HG02973 (cell line): Measurements from ENCODE around the gene PROP1.
"Not testable (repeated sequence)": the region's sequence is repeated elsewhere in the genome, so short reads cannot be mapped to it uniquely, and the experiment has no call there.

Experiments
- ATAC-seq: cut with Tn5 transposase; IDR thresholded peaks from one replicate; pipeline ENCODE4 v1.9.1; 2021; ENCODE audit warnings: moderate library complexity; ENCODE audit not compliant: unreplicated experiment

The PROP1 gene

GRCh38 chr5:177995691-177996595 lies at the start of gene PROP1:
Gene PROP1, minus strand, starts transcription at chr5:177996242. Its CDS starts 309 bp downstream, at chr5:177995933.
- ATAC-seq = no peak

DNA sequence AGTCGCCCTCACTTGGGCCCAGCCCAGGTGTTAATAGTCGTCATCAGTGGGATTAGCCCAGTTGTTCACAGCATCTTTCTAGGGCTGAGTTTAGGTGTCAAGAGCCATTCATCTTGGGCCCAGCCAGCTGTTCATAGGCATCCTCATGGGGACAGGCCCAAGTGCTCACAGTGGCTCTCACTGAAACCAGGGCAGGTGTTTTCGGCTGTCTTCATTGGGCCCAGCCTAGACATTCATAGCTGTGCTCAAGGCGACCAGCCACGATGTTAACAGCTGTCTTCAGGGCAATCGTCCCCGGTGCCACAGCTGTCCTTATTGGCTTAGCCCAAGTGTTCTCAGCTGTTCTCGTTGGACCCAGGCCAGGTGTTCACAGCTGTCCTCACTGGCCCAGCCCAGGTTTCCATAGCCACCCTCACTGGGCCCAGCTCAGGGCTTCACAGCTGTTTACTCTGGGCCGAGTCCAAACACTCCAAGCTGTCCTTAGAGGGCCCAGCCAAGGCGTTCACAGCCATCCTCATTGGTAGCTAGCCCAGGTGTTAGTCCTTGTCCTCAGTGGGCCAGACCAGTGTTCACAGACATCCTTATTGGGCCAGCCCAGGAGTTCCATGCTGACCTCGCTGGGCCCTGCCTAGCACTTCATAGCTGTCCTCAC lies 23.5 kb upstream of the PROP1 start:
- ATAC-seq = not testable (repeated sequence)

DNA sequence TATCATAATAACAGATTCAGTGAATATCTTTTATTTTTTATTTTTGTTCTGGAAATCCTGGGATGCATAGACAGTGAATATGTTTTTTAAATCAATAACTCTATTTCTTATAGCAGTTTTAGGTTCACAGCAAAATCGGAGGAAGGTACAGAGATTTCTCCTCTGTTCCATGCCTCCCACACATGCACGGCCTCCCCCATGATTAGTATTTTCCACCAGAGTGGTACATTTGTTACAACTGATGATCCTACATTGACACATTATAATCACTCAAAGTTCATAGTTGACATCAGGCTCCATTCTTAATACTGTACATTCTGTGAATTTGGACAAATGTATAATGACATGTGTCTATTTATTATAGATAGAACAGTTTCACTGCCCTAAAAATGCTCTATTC lies 16.7 kb upstream of the PROP1 start:
- ATAC-seq = not testable (repeated sequence)

DNA sequence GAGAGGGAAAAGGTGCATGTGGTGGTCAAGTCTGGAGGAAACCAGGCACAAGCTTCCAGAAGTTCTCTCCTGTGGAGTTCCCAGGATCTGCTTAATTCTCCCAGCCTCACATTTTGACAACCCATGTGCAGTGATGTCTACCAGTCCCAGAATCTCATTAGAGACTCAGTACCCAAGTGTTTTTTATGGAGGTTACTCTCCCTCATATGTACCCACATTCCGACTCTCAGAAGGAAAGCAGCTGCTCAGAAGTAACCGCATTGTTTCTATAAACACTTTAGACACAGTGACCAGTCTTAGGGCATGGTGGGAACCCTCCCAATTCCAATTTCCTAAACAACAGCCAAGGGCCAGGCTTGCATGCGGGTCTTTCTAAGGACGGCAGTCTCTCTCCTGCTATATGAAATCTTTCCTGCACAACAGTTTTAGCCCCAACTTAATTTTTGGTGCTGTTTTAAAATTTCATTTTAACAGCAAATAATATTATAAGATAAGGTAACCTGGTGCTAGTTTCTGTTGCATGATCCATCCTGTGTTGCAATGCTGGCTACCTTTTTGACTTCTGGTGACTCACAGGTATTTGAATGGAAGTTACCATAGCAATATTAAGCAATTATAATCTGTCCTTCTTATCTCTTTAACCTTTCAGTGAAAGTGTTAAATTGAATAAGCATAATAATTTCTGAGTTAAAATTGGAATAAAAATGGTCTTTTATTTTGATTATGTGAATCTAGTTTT lies 15.9 kb upstream of the PROP1 start:
- not testable (repeated sequence) for ATAC-seq

GRCh38 chr5:178007272-178007671 lies 11.2 kb upstream of the PROP1 start:
- not testable (repeated sequence) for ATAC-seq

GRCh38 chr5:178006536-178007231 lies 10.6 kb upstream of the PROP1 start:
- peak; percentile 79 for ATAC-seq

DNA sequence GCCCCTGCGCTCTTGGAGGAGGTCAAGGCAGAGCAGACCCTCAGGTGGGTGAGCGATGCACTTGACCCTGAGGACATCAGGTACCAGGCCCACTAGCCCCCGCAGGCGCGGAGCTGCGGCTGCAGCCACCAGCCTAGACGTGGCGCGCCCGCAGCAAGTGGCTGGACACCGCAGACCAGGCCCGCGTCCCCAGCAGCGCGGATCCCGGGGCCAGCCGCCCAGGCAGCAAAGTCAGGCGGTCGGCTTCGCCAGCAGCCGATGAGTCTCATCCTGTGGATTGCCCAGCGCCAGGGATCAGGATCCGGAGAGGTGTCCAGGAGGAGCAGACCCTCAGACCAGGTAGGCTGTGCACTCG lies 10.1 kb upstream of the PROP1 start:
- ATAC-seq = peak; percentile 19

DNA sequence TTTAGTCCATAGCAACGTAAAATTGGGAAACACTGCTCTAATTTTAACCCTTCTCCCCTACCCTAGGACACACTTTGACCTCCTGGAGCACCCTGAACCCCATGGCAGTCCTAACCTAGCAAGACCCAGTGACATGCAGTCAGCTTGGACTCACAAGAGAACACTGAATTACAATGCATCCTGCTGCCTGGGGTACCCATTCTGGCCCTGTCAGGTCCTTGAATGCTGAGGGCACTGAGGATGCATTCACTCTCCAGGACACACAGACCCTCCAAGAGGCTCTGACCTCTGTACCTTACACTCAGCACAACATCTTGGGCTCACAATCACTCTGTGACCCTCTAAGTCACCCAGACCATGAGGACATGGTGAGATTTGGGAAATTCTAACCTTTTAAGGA lies 1.8 kb upstream of the PROP1 start:
- no peak for ATAC-seq

GRCh38 chr5:177997319-177997670 lies 1.3 kb upstream of the PROP1 start:
- no peak for ATAC-seq

DNA sequence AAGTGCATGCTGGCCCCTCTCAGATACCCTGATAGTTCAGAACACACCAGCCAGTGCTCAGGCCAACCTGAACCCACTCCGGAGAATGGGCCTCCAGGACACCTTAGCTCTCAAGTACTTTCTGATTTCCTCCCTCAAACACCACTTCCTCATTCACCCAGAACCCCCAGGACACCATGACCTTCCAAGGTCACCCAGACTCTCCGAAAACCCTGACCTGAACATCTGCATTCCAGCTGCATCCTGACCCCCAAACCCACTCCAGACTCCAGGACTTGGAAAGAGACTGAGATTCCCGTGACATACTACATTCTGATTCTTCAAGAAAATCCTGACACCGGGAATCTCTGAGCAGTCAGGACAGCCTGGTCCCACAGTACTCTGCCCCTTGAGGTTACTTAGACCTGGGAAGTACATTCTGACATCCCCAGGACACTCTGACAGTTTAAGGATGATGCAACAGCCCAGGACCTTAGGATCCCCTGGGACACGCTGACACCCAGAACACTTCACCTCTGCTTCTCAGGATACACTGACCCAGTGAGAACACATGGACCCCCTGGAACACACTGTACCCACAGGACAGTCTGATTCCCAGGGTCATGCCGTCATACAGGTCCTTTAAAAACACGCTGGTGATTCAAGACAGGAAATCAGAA lies 747 bp upstream of the PROP1 start:
- no peak for ATAC-seq

DNA sequence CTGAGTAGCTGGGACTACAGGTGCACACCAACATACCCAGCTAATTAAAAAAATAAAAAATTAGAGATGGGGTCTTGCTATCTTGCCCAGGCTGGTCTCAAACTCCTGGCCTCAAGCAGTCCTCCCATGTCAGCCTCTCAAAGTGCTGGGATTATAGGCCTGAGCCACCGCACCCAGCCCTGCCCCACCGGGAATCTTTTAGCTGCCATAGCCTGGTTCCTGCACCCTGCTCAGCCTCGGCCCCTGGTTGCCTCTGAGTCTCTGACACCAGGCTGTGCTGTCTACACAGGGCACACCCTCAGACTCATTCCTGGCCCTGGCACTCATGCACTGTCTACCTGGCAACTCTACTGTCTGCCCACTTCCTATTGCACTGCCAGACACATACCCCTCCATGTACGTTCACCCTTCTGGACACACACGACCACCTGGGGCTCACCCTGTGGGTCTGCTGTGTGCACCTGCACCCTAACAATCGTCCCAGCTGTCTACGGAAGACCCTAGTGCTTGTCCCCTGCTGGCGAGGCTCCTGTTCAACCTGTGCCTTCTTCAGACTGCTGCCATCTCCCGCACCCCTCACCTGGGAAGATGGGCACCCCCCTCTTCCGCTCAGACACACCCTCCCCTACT lies 1.4 kb downstream of the PROP1 start:
- ATAC-seq = no peak

DNA sequence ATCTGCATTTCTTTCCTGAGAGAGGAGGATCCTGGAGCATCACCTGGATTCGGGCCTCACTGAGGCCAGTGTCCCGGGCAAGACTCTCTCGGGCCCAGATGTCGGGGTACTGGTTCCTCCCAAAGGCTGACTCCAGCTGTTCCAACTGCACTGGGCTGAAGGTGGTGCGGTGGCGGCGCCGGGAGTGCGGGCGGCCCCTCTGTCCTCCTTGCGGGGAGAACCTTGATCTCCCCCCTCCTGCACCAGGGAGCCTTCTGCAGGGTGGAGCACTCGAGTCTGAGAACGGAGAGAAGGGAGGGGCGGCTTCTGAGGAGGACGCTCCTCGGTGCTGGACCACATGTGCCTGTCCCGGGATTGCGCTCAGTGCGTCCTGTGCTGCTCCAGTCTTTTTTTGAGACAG lies 2.0 kb downstream of the PROP1 start:
- ATAC-seq = no peak

DNA sequence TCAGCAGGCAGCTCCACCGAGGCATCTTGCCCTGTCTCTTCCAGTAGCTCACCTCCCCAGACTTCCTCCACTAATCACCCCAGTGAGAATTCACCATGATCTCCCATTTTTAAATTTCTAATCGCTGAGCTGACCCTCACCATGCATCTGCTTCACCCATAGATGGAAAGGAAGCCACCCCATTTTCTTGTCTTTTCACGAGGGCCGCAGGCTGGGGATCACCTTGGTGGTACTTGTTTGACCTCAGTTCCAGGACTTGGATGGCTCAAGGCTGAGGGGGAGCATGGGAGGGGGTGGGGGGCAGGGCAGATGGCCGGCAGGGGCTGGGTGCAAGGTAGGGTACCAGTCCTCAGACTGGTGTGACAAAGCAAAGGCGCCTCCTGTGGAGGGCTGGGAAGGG lies 3.6 kb downstream of the PROP1 start:
- ATAC-seq = no peak

GRCh38 chr5:177988989-177989625 lies 6.9 kb downstream of the PROP1 start:
- no peak for ATAC-seq

GRCh38 chr5:177987326-177987725 lies 8.7 kb downstream of the PROP1 start:
- no peak for ATAC-seq

DNA sequence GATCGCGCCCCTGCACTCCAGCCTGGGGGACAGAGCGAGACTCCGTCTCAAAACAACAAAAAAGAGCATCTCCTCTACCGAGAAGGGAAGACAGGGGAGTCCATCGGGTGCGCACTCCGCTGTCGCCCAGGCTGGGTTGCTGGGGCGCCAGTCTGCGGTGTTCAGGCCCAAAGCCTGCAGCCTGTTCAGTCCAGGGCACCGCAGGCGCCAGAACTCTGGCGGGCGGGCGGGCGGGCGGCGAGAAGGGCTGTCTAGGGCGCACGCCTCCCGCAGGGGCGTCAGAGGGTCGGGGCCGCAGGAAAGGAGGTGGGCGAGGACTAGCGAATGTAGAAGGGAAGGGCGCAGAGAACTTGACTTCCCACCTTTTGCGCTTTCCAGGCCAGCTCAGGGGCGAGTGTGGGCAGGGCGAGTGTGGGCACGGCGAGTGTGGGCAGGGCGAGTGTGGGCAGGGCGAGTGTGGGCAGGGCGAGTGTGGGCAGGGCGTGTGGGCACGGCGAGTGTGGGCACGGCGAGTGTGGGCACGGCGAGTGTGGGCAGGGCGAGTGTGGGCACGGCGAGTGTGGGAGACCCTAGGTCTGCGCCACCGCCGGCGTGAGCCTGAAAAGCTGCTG lies 10.5 kb downstream of the PROP1 start:
- no peak for ATAC-seq

- no peak for ATAC-seq
These were observed 11.3 kb downstream of the PROP1 start for GRCh38 chr5:177984584-177985206.

DNA sequence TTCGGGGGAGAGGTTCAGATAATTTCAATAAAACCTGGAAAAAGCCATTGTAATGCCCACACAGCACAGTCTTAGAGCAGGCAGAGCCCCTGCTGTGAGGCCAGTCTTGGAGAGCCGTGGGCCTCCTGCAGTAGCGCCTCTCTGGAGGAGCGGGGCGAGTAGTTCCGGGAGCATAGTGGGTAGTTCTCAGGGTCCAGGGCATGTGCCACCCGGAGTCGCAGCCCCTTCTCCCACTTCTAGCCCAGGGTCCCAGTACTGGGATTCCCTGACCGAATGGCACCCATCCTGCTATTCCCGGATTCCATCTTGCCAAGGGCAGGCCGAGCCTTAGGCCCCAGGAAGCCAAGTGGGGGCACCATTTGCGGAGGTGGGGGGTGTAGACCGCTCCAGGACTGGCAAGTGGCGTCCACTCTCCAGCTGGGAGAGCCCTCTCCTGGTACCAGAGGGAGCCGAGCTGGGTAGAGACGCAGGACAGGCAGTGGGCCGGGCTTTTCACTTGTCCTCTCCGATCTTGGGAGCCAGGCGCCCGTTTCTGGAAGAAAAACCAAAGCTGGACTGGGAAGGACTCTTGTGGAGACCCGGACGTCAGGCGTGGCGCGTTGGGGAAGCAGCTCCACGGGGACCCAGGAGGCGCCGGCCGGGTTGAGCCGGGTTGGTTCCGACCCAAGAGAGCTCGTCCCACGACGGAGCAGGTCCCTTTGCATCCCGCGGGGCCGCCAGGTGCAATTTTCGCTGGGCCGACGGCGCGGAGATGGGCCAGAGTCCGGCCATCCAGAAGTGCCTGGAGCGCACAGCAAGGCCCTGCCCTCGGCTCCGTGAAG lies 12.1 kb downstream of the PROP1 start:
- ATAC-seq = no peak
